IgD-negative memory B cell (primary cell): ENCODE results near the gene SRGAP3. TPM values are rescaled to one million over a fixed set of nuclear protein-coding genes. Genes with fewer than 3 reads are reported as not detected.

Source experiments
- H3K27ac Mint-ChIP-seq, 3 donors: one replicate each; pipeline ENCODE4 v1.8.0; 2020 to 2022; ENCODE audit warnings: mild to moderate bottlenecking in 3 of 3, mixed read lengths in 3 of 3, moderate library complexity in 1 of 3
- H3K27me3 Mint-ChIP-seq: one replicate; pipeline ENCODE4 v1.8.0; 2021; ENCODE audit warnings: mixed read lengths
- H3K36me3 Mint-ChIP-seq: one replicate; pipeline ENCODE4 v1.8.0; 2020; ENCODE audit warnings: mild to moderate bottlenecking, mixed read lengths
- H3K4me1 Mint-ChIP-seq, 3 donors: one replicate each; pipeline ENCODE4 v1.8.0; 2020 to 2022; ENCODE audit warnings: mixed read lengths in 3 of 3, mild to moderate bottlenecking in 1 of 3
- H3K4me3 Mint-ChIP-seq, 4 donors: one replicate each; pipeline ENCODE4 v1.8.0; 2020 to 2022; ENCODE audit warnings: mild to moderate bottlenecking in 4 of 4, mixed read lengths in 4 of 4, moderate library complexity in 3 of 4
- H3K9me3 Mint-ChIP-seq, 3 donors: one replicate each; pipeline ENCODE4 v1.8.0; 2020 to 2021; ENCODE audit warnings: mixed read lengths in 3 of 3, mild to moderate bottlenecking in 1 of 3
- polyA plus RNA-seq: library from polyadenylated mRNA; unstranded; fragments of 300-500 nt; fragmentation: Illumina TruSeq; gene quantifications from one replicate; pipeline ENCODE4 v1.2.3, GENCODE V29; 2021

The SRGAP3 gene
- polyA plus RNA-seq, 1 donor from 2014 or later = 0.24 TPM

DNA sequence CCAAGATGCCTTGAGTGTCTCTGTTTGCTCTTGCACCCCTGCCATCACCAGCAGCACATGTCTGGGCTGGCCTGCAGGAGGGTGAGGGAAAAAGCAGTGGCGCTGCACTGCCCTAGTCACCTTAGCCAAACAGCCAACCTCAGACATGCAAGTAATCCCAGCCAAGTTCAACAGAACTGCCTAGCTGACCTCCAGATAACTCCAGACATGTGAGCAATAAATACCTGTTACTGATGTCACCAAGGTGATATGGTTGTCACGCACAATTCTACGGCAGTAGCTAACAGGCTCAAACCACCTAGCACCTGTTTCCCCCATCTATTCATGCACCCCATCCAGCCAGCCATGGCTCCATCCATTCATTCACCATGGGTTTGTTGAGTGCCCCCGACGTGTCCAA, 99.9 kb downstream of the SRGAP3 start:
- no peak overlapping the region for H3K4me3 Mint-ChIP-seq
- peaks cover 0 to 2% (median 1%) of the 10 kb centered on the region in 3 donors for H3K4me1 Mint-ChIP-seq
- peaks cover 4% of the 10 kb centered on the region for H3K36me3 Mint-ChIP-seq
- no peak overlapping the region for H3K27ac Mint-ChIP-seq
- peaks cover 14% of the 10 kb centered on the region for H3K27me3 Mint-ChIP-seq
- H3K9me3 Mint-ChIP-seq = peaks cover 11 to 17% (median 11%) of the 10 kb centered on the region in 3 donors

- H3K4me3 Mint-ChIP-seq = no peak overlapping the region
- peaks cover 11 to 20% (median 13%) of the 10 kb centered on the region in 3 donors for H3K9me3 Mint-ChIP-seq
- H3K4me1 Mint-ChIP-seq = peaks cover 0 to 2% (median 1%) of the 10 kb centered on the region in 3 donors
- H3K27ac Mint-ChIP-seq = no peak overlapping the region
- H3K36me3 Mint-ChIP-seq = peaks cover 4% of the 10 kb centered on the region
- H3K27me3 Mint-ChIP-seq = peaks cover 18% of the 10 kb centered on the region
These were observed 101.6 kb downstream of the SRGAP3 start for GRCh38 chr3:9147896-9148266.

- Mint-ChIP-seq H3K4me1 (peaks cover 0 to 2% (median 1%) of the 10 kb centered on the region in 3 donors), H3K27me3 (peaks cover 18% of the 10 kb centered on the region), H3K9me3 (peaks cover 11 to 19% (median 13%) of the 10 kb centered on the region in 3 donors), H3K4me3 (no peak overlapping the region), H3K36me3 (peaks cover 4% of the 10 kb centered on the region), H3K27ac (no peak overlapping the region)
These were observed 102.1 kb downstream of the SRGAP3 start for GRCh38 chr3:9147215-9147895.

DNA sequence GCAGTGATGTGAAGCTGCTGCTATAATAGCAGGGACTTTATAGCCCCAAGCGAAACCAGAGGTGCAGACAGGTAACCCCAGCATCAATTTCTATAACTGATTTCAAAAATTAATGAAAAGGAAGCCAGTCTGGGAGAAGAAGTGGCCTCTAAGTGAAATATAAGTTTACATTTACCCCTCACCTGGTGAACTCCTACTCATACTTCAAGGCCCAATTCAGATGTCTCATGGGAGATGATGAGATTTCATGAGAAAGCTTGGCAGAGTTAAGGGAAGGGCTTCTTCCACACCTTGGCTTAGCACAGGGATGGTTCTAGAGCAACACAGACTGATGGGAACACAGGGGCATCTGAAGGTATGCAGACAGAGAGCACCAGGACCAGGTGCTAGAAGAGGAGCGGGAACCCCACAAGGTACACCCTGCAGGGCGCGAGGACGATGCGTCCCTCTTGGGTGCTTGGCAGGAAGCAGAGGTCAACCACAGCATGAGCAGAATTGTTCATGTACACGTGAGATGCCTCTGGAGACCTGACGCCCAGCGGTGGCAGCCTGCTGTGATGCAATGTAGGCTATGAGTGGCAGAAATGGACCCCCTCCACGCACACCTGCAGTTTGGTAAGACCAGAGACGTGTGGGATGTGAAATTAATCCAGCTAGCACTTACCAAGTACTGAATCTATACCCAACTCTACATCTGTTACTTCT, 102.9 kb downstream of the SRGAP3 start:
- Mint-ChIP-seq H3K4me3 (no peak overlapping the region), H3K9me3 (peaks cover 9 to 14% (median 11%) of the 10 kb centered on the region in 3 donors), H3K36me3 (peaks cover 4% of the 10 kb centered on the region), H3K27me3 (peaks cover 18% of the 10 kb centered on the region), H3K27ac (no peak overlapping the region), H3K4me1 (peaks cover 0 to 2% (median 1%) of the 10 kb centered on the region in 3 donors)

GRCh38 chr3:9143184-9143583, 106.3 kb downstream of the SRGAP3 start:
- peaks cover 0 to 2% (median 1%) of the 10 kb centered on the region in 3 donors for H3K4me1 Mint-ChIP-seq
- H3K27me3 Mint-ChIP-seq = peaks cover 13% of the 10 kb centered on the region
- peaks cover 3 to 6% (median 5%) of the 10 kb centered on the region in 3 donors for H3K9me3 Mint-ChIP-seq
- no peak overlapping the region for H3K4me3 Mint-ChIP-seq
- peaks cover 4% of the 10 kb centered on the region for H3K36me3 Mint-ChIP-seq
- H3K27ac Mint-ChIP-seq = no peak overlapping the region

DNA sequence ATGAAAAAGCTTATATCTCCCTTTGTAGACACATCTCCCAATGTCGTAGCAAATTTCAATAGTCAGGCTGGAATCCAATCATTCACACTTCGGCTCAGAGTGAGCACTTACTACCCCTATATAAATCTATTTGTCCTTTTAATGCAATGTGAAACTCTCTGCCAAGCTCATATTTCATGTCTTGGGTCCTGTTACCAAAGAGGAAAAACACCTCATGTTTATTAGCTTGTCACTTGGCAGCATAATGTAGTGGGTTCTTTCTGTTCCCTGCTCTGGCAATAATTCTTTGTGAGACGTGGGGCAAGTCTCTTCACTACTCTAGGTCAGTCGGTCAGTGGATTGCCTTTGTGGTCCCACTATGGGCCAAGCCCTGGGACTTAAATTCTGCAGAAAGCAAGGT, 107.1 kb downstream of the SRGAP3 start:
- Mint-ChIP-seq H3K4me1 (peaks cover 0 to 2% (median 1%) of the 10 kb centered on the region in 3 donors), H3K36me3 (peaks cover 4% of the 10 kb centered on the region), H3K27me3 (peaks cover 12% of the 10 kb centered on the region), H3K4me3 (no peak overlapping the region), H3K27ac (no peak overlapping the region), H3K9me3 (peaks cover 3 to 6% (median 5%) of the 10 kb centered on the region in 3 donors)

GRCh38 chr3:9141928-9142289, 107.5 kb downstream of the SRGAP3 start:
- Mint-ChIP-seq H3K4me1 (peaks cover 0 to 2% (median 1%) of the 10 kb centered on the region in 3 donors), H3K36me3 (peaks cover 4% of the 10 kb centered on the region), H3K27me3 (peaks cover 16% of the 10 kb centered on the region), H3K4me3 (no peak overlapping the region), H3K9me3 (peaks cover 3 to 6% (median 5%) of the 10 kb centered on the region in 3 donors), H3K27ac (no peak overlapping the region)

GRCh38 chr3:9139366-9139765, 110.1 kb downstream of the SRGAP3 start:
- Mint-ChIP-seq H3K27me3 (peaks cover 21% of the 10 kb centered on the region), H3K27ac (no peak overlapping the region), H3K9me3 (peaks cover under 1 to 6% (median 3%) of the 10 kb centered on the region in 3 donors), H3K36me3 (peaks cover 1% of the 10 kb centered on the region), H3K4me3 (no peak overlapping the region), H3K4me1 (no peaks in the 10 kb centered on the region)

DNA sequence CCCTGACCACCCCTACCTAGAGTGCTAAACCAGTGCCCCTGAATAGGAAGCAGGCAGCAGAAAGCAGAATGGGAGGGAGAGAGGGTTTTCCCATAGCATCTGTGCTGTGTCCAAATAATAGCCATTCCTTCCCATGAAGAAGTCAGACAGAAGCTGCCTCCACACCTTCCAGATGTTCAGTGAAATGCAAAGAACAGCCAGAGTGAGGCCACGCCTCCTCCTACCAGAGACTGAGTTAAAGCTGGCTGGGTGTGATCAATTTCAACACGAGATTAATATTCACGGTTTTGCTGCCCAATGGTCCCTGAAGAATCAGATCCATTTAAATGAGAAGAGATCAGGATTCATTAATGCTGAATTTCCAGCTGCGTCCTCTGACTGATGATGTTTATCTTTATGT, 111.8 kb downstream of the SRGAP3 start:
- peaks cover 0 to 6% (median 2%) of the 10 kb centered on the region in 3 donors for H3K9me3 Mint-ChIP-seq
- peaks cover 17% of the 10 kb centered on the region for H3K27me3 Mint-ChIP-seq
- no peak overlapping the region for H3K4me3 Mint-ChIP-seq
- peaks cover 1% of the 10 kb centered on the region for H3K36me3 Mint-ChIP-seq
- no peak overlapping the region for H3K27ac Mint-ChIP-seq
- no peaks in the 10 kb centered on the region for H3K4me1 Mint-ChIP-seq

GRCh38 chr3:9136746-9137465, 112.5 kb downstream of the SRGAP3 start:
- Mint-ChIP-seq H3K27ac (no peak overlapping the region), H3K27me3 (peaks cover 19% of the 10 kb centered on the region), H3K36me3 (peaks cover 1% of the 10 kb centered on the region), H3K4me3 (no peak overlapping the region), H3K9me3 (peaks cover 0 to 6% (median 2%) of the 10 kb centered on the region in 3 donors), H3K4me1 (no peaks in the 10 kb centered on the region)

- peaks cover 19% of the 10 kb centered on the region for H3K27me3 Mint-ChIP-seq
- H3K4me3 Mint-ChIP-seq = no peak overlapping the region
- H3K9me3 Mint-ChIP-seq = peaks cover 0 to 6% (median 3%) of the 10 kb centered on the region in 3 donors
- peaks cover 1% of the 10 kb centered on the region for H3K36me3 Mint-ChIP-seq
- no peak overlapping the region for H3K27ac Mint-ChIP-seq
- H3K4me1 Mint-ChIP-seq = no peaks in the 10 kb centered on the region
These were observed 113.4 kb downstream of the SRGAP3 start for GRCh38 chr3:9135930-9136525.

DNA sequence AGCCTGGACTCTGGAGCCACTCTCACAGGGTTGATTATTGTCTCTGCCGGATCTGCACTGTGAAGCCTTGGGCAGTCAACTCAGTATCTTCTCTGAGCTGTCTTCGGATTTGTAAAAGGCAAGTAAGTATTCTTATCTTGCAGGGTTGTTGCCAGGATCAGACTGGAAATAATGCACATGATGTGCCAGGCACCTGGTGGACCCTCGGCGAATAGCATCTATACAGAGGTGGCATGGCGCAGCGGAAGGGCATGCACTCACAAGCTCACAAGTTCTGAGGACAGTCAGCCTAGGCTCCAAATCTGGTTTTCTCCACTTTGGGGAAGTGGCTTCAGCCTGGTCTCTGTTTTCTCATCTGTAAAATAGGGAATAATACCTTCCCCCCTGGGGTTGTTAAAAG, 113.9 kb downstream of the SRGAP3 start:
- Mint-ChIP-seq H3K27ac (no peak overlapping the region), H3K27me3 (peaks cover 19% of the 10 kb centered on the region), H3K36me3 (peaks cover 1% of the 10 kb centered on the region), H3K4me1 (no peaks in the 10 kb centered on the region), H3K4me3 (no peak overlapping the region), H3K9me3 (peaks cover 0 to 6% (median 3%) of the 10 kb centered on the region in 3 donors)

- Mint-ChIP-seq H3K4me3 (no peak overlapping the region), H3K9me3 (peaks cover 0 to 3% (median 0%) of the 10 kb centered on the region in 3 donors), H3K4me1 (no peaks in the 10 kb centered on the region), H3K36me3 (peaks cover 2% of the 10 kb centered on the region), H3K27ac (no peak overlapping the region), H3K27me3 (peaks cover 17% of the 10 kb centered on the region)
These were observed 115.8 kb downstream of the SRGAP3 start for GRCh38 chr3:9133656-9134055.

DNA sequence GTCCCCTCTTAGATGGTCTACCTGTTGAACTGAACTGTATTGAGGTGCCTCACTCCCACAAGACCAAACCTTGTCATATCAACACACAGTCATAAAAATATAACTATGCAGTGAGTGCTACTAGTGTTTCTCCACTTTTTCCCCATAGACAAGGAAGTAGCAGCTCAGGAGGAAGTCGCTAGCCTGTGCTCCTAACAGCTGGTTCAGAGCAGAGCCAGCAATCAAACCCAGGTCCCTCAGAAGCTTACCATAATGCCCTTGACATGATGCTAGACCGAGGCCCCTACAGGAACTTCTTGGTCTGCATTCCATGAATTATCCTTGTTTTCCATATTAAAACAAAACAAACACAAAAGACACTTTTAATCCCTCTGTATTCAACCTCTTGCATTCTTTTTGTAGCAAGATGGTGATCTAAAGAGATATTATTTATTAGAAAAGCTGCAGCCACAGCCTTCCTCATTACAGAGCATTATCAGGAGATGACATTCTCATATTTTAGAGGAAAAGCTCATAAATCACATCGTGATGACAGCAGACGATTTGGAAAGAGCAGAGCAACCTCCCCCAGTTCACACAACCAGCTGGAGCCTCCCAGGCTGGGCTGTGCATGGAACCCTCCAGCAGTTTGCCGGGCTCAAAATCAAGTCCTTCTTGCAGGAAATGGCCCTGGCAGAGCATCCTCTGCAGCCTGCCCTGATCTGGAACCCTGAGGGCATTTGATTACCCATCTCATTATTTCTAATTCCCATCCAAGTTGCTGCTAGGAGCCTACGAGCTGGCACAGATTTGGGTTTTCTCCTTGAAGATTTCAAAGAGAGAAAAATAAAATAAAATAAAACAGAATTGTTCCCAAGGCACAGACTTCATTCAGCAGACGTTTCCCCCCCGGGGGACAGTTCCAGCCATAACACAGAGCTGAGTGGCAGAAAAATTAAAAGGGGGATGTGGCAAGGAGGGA, 118.8 kb downstream of the SRGAP3 start:
- Mint-ChIP-seq H3K4me1 (no peaks in the 10 kb centered on the region), H3K9me3 (peaks cover 0 to 1% (median 0%) of the 10 kb centered on the region in 3 donors), H3K4me3 (no peak overlapping the region), H3K27me3 (peaks cover 9% of the 10 kb centered on the region), H3K36me3 (peaks cover 2% of the 10 kb centered on the region), H3K27ac (no peak overlapping the region)
